Measurements from ENCODE around the gene MCTP1.

Gene MCTP1

DNA sequence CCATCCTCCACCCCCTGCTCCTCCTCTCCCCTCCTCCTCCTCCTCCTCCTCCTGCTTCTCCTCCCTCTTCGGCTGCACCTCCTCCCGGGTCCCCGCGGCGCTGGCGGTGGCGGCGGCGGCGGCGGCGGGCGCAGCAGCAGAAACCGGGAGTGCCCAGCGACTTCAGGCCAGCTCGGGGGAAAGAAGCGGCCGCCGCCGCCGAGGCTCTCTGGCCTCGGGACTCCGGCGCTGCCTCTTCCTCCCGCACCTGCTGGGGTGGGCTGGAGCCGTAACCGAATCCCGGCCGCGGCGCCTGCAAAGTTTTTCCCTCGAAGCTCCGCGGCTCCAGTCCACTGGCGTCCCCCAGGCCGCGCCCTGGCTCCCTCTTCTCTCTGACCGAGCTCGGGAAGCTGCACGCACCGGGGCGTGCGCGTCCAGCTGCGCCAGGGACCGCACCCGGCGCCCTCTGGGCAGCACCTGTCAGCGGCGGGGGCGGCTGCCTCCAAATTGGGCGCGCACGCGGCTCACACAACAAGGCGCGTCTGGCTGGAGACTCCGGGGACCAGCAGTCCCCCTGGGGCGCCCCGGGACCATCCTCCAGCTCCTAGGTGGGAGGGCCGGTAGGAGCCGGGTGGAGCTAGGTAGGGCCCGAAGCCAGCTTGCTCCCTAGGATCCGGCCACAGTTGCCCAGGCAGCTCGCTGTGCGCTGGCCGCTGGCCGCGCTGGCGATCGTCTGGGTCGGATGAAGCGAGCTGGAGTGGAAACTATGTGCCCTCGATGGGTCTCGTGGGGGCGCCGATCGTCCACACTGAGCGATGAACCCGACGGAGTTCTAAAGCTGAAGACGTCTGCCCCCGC lies at the start of gene MCTP1:
MCTP1 (minus strand) TSS at position 523 of the 837 bp plus-strand sequence.
- FAIRE-seq, result no peak

DNA sequence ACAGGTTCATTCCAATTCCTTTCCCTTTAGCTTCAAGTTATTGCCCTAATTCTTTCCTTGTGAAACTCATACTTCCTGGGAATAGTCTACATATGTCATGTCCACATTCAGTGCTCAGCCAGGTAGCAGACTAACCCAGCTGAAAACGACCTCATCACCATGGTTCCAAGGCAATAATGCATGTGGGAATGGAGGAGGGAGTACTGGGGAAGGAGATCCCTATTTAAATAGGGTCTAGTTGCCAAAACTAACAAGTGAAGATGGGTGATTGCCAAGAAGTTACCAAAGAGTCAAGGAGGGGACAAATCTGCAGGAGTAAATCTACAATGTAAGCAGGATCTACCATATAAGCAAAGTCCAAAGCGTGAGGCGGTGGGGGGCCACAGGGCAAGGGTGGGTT lies 47.3 kb upstream of the MCTP1 start:
- no peak for FAIRE-seq

GRCh38 chr5:95331358-95331757 lies 46.5 kb upstream of the MCTP1 start:
- FAIRE-seq, result no peak

GRCh38 chr5:95327211-95327610 lies 42.3 kb upstream of the MCTP1 start:
- FAIRE-seq, result no peak

- no peak for FAIRE-seq
Measured at GRCh38 chr5:95317687-95318086, 32.8 kb upstream of the MCTP1 start.

DNA sequence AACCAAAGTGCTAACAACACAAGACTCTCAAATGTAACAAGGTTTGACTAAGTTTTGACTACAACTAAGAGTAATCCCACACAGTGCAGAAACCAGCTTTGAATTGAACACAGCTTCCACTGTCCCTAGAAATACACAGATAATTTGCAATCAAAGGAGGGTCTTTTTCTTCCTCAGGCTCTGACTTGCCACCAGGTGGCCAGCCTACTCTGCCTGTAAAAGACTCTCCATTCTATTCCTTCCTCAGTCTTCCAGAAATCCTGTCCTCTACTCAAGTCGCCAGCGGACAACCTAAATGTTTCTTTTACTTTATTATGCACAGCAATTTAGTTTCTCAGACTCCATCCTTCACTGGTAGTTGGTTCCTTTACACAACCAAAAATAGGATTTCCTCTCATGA lies 32.2 kb upstream of the MCTP1 start:
- no peak for FAIRE-seq

DNA sequence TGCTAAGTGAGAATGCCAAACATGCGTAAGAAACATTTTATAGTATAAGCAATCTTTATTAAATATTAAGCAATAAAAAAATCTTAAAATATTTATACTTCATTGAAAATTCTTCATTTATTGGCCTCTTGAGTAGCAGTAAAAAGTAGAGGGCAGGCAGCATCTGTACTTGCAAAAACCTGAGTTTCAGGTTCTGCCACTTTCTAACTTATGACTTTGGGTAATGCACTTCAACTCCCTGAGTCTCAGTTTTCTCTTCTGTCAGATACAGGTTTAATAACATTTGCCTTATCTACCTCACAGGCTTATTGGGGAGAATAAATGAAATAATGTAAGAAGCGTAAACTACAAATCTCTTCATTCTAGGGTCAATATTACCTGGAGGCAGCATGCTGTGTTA lies 19.8 kb upstream of the MCTP1 start:
- no peak for FAIRE-seq

GRCh38 chr5:95298651-95299050 lies 13.8 kb upstream of the MCTP1 start:
- no peak for FAIRE-seq

GRCh38 chr5:95296291-95296690 lies 11.4 kb upstream of the MCTP1 start:
- FAIRE-seq, result no peak

GRCh38 chr5:95285409-95285755 lies 488 bp upstream of the MCTP1 start:
- FAIRE-seq, result no peak

DNA sequence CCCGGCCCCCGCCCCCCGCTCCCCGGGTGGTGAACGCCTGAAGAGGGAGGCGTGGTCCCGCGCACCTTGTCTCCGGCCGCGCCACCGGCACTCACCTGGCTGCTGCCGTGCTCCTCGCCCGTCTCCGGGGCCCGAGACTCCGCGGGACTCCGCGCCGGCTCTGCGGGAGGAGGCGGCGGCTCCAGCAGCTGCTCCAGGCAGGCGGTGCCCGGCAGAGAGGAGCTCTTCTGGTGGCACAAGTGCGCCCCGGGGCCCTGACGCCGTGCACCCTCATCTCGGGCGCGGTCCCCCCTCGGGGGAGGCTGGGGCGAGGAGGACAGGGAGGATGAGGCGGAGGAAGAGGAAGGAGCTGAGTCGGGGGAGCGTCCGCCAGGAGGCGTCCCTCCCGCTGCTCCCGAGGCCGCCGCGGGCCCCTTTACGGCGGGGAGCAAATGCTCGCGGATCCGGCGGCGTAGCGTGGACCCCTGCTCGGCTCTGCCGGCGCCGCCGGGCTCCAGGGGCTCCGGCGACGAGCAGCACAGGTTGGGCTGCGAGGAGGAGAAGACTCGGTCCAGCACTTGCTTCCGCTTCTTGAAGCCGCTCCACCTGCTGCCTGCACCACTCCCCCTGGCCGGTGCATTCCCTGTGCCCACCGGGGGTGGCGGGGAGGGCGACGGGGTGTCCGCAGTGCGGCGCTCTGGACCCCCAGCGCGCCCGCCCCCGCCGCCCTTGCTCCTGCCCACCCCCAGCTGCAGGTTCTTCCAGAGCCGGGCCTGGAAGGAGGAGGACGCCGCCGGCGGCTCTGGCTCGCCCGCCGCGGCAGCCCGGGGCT lies 928 bp downstream of the MCTP1 start:
- no peak for FAIRE-seq

- FAIRE-seq, result no peak
Measured at GRCh38 chr5:95283022-95283615, 1.8 kb downstream of the MCTP1 start.

- no peak for FAIRE-seq
Measured at GRCh38 chr5:95281226-95281625, 3.7 kb downstream of the MCTP1 start.

GRCh38 chr5:95280401-95281095 lies 4.3 kb downstream of the MCTP1 start:
- FAIRE-seq, result no peak

DNA sequence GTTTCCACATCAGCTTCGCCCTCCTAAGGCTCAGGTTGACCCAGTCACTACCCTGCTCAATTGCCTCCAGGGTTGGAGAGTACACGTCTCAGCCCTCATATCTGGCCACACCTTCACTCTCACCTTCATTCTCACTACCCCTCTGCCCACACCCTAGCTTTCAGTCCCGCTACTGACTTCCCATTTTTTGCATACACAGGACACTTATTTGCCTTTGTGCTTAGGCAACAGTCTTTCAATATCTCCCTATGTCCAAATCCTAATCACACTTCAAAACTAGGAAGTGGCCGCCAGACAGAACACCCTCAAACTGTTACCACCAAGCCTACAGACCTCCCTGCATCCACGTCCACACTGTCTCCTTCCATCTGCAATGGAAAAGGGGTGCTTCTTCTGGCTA lies 10.9 kb downstream of the MCTP1 start:
- no peak for FAIRE-seq

- no peak for FAIRE-seq
Measured at GRCh38 chr5:95272316-95272929, 12.5 kb downstream of the MCTP1 start.

- no peak for FAIRE-seq
Measured at GRCh38 chr5:95262933-95263660, 21.8 kb downstream of the MCTP1 start.

GRCh38 chr5:95261437-95262175 lies 23.3 kb downstream of the MCTP1 start:
- peak; percentile 30 for FAIRE-seq

DNA sequence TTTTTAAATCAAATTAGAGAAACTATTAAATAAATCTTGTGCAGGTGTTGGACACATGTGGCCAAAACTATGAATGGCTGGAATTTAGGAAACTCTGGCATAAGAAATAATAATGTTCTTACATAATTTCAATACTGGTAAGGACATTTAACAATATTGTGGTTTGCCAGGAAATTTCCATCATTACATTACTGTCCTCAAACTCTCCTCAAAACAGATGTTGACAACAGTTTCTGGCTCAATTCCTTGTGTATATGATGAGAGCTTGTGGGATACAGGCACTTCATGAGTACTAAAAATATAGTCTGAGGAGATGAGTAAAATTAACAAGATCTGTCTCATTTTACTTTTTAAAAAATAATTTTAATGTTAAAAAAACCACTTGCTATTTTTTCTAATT lies 27.9 kb downstream of the MCTP1 start:
- FAIRE-seq, result no peak

GRCh38 chr5:95256446-95256845 lies 28.4 kb downstream of the MCTP1 start:
- no peak for FAIRE-seq

DNA sequence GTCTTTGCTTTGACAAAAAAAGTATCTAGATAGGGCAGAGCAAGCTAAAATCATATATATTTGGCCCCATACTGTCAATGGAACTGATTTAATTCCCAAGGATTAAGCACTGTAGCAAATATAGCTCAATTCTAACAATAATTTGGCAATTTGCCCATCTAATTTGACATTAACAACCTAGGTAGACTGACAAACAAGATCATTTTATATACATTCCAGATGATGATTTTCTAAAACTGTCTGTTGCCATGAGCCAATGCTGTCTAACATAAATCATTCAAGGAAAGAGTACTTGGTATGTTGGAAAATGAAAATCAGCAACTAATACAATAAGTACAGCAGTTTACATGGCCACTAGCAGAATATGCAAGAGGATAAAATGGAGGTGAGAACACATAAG lies 32.1 kb downstream of the MCTP1 start:
- no peak for FAIRE-seq

Measured in islet of Langerhans (tissue), 1 donor.